Natural killer cell (primary cell): Measurements from ENCODE around the gene ATP13A5. TPM values are rescaled to one million over a fixed set of nuclear protein-coding genes. Genes with fewer than 3 reads are reported as not detected.

Source experiments
- ATAC-seq, 3 donors: fragments of 150-1000 bp in 2 of 3; fragments of 200-7000 bp in 1 of 3; cut with Tn5 transposase; 1 replicate in 1 of 3; 2 replicates in 2 of 3; pipeline ENCODE4 v1.10.0; 2021; ENCODE audit warnings: mild to moderate bottlenecking in 2 of 3, moderate library complexity in 2 of 3
- DNase-seq, 2 donors: peaks; one replicate each; pipeline versions ENCODE4 v3.0.0 to v3.0.0-alpha.2; 2013 to 2021; ENCODE audit warnings: mixed read lengths in 1 of 2
- H3K27ac ChIP-seq: one replicate; pipeline ENCODE4 v1.5.1; 2013; ENCODE audit warnings: mild to moderate bottlenecking, low read length
- H3K27me3 ChIP-seq: one replicate; pipeline ENCODE4 v1.6.1; 2013; ENCODE audit warnings: low read length; ENCODE audit not compliant: control insufficient read depth, insufficient read depth
- H3K36me3 ChIP-seq: one replicate; pipeline ENCODE4 v1.6.1; 2013; ENCODE audit warnings: low read length; ENCODE audit not compliant: control insufficient read depth, insufficient read depth
- H3K4me1 ChIP-seq: one replicate; pipeline ENCODE4 v1.6.1; 2013; ENCODE audit warnings: low read length; ENCODE audit not compliant: control insufficient read depth, insufficient read depth
- H3K4me3 ChIP-seq: one replicate; pipeline ENCODE4 v1.5.1; 2013; ENCODE audit warnings: low read length
- H3K9me3 ChIP-seq: one replicate; pipeline ENCODE4 v1.6.1; 2013; ENCODE audit warnings: low read length; ENCODE audit not compliant: control insufficient read depth, insufficient read depth
- H3K27ac Mint-ChIP-seq, 2 donors: one replicate each; pipeline ENCODE4 v1.8.0; 2022; ENCODE audit warnings: mild to moderate bottlenecking in 2 of 2, mixed read lengths in 2 of 2, moderate library complexity in 1 of 2
- H3K27me3 Mint-ChIP-seq, 2 donors: one replicate each; pipeline ENCODE4 v1.8.0; 2022; ENCODE audit warnings: low read depth in 2 of 2, mixed read lengths in 2 of 2
- H3K36me3 Mint-ChIP-seq: one replicate; pipeline ENCODE4 v1.8.0; 2022; ENCODE audit warnings: mixed read lengths
- H3K4me1 Mint-ChIP-seq, 2 donors: one replicate each; pipeline ENCODE4 v1.8.0; 2022; ENCODE audit warnings: mixed read lengths in 2 of 2
- H3K4me3 Mint-ChIP-seq: one replicate; pipeline ENCODE4 v1.8.0; 2022; ENCODE audit warnings: mild to moderate bottlenecking, moderate library complexity, mixed read lengths
- H3K9me3 Mint-ChIP-seq, 2 donors: one replicate each; pipeline ENCODE4 v1.8.0; 2022; ENCODE audit warnings: mixed read lengths in 2 of 2
- WGBS: methylation state at CpG from one replicate; pipeline ENCODE4 v1.1.7; 2013; ENCODE audit warnings: missing lambda C conversion rate; ENCODE audit not compliant: insufficient coverage; 5-methylcytosine and 5-hydroxymethylcytosine counted together
- intact Hi-C: fragments of 100-400 bp; cut with micrococcal nuclease; formaldehyde crosslinking; loops from one replicate; pipeline ENCODE4 v1.14.2; 2022
- total RNA-seq, 4 donors: library from RNA; stranded (reverse); fragments of 120-200 nt in 1 of 4; gene quantifications; one replicate each; pipeline versions ENCODE4 v1.2.3 to v1.2.4, GENCODE V29; 2013 to 2022
- TF ChIP-seq, protein P1 (sequence below): fragments of 200-600 bp; IDR thresholded peaks from one replicate; pipeline ENCODE4 v1.8.0; 2022; ENCODE audit warnings: antibody characterized with exemption

Gene ATP13A5
- total RNA-seq, 3 donors from 2014 or later (not counting 1 experiment from before 2014, with no cell fraction given), result not detected

DNA sequence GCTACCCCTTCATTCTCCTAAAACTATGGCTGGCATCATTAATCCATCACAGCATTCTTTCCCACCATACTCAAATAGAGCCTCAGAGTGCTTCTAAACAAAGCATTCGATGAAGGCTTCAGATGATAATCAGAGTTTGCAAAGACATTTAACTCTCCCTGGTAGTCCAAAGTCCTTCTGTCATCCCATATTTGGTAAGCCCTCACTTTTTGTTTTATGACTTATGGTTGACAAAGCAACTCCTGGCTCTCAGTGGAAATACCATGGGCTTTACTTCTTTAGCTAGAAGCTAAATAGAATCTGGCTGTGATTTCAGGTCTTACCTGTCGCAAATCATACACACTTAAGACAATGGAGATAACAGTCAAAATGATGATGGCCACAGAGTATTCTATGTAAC is 27.8 kb downstream of the ATP13A5 start:
- Mint-ChIP-seq H3K4me3 (no peak overlapping the region), H3K36me3 (no peaks in the 10 kb centered on the region), H3K27ac (no peak overlapping the region), H3K27me3 (peaks cover 0 to 4% of the 10 kb centered on the region in 2 donors), H3K4me1 (no peaks in the 10 kb centered on the region), H3K9me3 (peaks cover 4 to 7% of the 10 kb centered on the region in 2 donors)
- H3K36me3 ChIP-seq, result no peaks in the 10 kb centered on the region
- no peak overlapping the region for H3K4me3 ChIP-seq
- WGBS, result 89% methylated on average over 2 of the region's 2 CpGs
- H3K4me1 ChIP-seq, result no peaks in the 10 kb centered on the region
- intact Hi-C loops, result no loop called here
- TF ChIP-seq, protein P1, sequence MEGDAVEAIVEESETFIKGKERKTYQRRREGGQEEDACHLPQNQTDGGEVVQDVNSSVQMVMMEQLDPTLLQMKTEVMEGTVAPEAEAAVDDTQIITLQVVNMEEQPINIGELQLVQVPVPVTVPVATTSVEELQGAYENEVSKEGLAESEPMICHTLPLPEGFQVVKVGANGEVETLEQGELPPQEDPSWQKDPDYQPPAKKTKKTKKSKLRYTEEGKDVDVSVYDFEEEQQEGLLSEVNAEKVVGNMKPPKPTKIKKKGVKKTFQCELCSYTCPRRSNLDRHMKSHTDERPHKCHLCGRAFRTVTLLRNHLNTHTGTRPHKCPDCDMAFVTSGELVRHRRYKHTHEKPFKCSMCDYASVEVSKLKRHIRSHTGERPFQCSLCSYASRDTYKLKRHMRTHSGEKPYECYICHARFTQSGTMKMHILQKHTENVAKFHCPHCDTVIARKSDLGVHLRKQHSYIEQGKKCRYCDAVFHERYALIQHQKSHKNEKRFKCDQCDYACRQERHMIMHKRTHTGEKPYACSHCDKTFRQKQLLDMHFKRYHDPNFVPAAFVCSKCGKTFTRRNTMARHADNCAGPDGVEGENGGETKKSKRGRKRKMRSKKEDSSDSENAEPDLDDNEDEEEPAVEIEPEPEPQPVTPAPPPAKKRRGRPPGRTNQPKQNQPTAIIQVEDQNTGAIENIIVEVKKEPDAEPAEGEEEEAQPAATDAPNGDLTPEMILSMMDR, result no peak
- no peaks in the 10 kb centered on the region for H3K27me3 ChIP-seq
- ATAC-seq, result no peak
- DNase-seq, result no peak
- H3K9me3 ChIP-seq, result no peaks in the 10 kb centered on the region
- H3K27ac ChIP-seq, result no peak overlapping the region

DNA sequence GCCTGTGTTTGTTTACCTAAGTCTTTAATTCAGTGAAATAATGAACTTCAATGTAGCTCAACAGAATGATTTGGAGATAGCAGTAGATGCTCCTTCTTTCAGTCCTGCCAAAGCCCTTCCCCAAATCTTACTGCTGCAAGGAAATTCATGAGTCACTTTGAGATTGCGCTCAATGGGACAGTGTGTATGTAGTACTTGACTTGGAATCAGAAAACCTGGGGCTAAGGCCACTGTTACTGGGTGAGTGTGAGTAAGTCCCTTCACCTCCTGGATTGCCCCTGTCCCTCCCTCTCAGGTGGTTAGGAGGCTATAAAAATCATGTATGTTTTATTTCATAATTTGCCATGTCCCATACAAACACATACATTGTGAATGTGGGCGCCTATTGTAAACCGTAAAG is 29.9 kb downstream of the ATP13A5 start:
- Mint-ChIP-seq H3K9me3 (peaks cover 4 to 6% of the 10 kb centered on the region in 2 donors), H3K4me1 (no peaks in the 10 kb centered on the region), H3K27ac (no peak overlapping the region), H3K36me3 (no peaks in the 10 kb centered on the region), H3K4me3 (no peak overlapping the region), H3K27me3 (peaks cover 0 to 4% of the 10 kb centered on the region in 2 donors)
- no peaks in the 10 kb centered on the region for H3K27me3 ChIP-seq
- ATAC-seq (no peak), DNase-seq (no peak)
- TF ChIP-seq, protein P1, result no peak
- 100% methylated on average over 3 of the region's 3 CpGs for WGBS
- no peak overlapping the region for H3K27ac ChIP-seq
- intact Hi-C loops, result no loop called here
- H3K9me3 ChIP-seq, result no peaks in the 10 kb centered on the region
- H3K4me1 ChIP-seq, result no peaks in the 10 kb centered on the region
- H3K36me3 ChIP-seq, result no peaks in the 10 kb centered on the region
- no peak overlapping the region for H3K4me3 ChIP-seq

DNA sequence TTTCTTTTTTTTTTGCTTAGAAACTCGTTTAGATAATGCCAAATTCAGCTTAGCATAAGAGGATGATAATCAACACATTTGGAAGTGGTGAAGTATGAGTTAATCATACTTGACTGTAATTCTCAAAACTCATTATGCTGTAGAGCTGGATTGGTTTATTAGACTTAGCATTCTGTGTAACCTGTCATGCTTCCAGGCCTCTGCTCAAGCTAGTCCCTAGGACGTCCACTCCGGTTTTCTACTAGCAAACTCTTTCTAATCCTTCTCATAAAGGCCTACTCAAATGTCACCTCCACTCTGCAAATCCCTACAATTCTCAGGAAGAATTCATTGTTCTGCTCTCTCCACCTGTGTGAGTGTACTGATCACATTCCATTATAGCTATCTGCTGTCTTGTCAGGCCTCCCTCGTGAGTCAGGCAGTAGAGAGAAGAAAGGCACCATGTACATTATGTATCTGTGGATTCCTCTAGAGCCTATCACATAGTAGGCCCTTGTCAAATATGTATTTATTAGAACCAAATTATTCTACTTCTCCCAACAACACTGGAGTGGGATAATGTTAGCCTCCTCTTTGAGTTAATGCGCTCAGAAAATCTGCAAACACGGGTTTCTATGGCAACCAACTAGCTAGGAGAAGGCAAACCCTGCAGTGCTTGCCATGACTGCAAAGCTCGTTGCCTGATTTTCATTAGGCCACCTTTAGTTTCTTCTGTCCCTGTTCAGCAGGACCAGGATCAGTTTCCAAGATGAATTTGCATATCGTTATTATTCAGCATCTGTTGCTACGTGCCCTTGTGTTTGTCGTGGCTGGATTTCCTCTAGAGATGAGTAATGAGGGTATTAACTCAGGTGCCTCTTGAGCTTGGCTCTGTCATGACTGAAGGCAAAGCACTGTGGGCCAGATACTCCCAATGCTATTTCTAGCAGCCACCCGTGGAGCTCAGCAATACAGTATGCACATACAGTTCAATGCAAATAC is 30.7 kb downstream of the ATP13A5 start:
- no peak for ATAC-seq
- no peaks in the 10 kb centered on the region for H3K4me1 ChIP-seq
- H3K27me3 Mint-ChIP-seq, result peaks cover 0 to 1% of the 10 kb centered on the region in 2 donors
- no peak for DNase-seq
- no peak overlapping the region for H3K4me3 Mint-ChIP-seq
- no peak overlapping the region for H3K4me3 ChIP-seq
- H3K36me3 Mint-ChIP-seq, result no peaks in the 10 kb centered on the region
- no peak overlapping the region for H3K27ac ChIP-seq
- H3K9me3 ChIP-seq, result no peaks in the 10 kb centered on the region
- peaks cover under 1 to 1% of the 10 kb centered on the region in 2 donors for H3K9me3 Mint-ChIP-seq
- intact Hi-C loops, result no loop called here
- 53% methylated on average over 10 of the region's 11 CpGs for WGBS
- H3K36me3 ChIP-seq, result no peaks in the 10 kb centered on the region
- H3K27me3 ChIP-seq, result no peaks in the 10 kb centered on the region
- TF ChIP-seq, protein P1, result no peak
- H3K4me1 Mint-ChIP-seq, result no peaks in the 10 kb centered on the region
- H3K27ac Mint-ChIP-seq, result no peak overlapping the region
